GM19372 (cell line): ENCODE results near the gene CXCL6.

Experiments
- ATAC-seq: cut with Tn5 transposase; IDR thresholded peaks from one replicate; pipeline ENCODE4 v1.9.1; 2021; ENCODE audit warnings: mild to moderate bottlenecking, low read depth, moderate library complexity; ENCODE audit not compliant: unreplicated experiment

The CXCL6 gene

GRCh38 chr4:73865431-73866096 lies 29.1 kb downstream of the CXCL6 start:
- no peak for ATAC-seq

GRCh38 chr4:73866246-73866645 lies 29.8 kb downstream of the CXCL6 start:
- ATAC-seq: no peak

- ATAC-seq: no peak
These were observed 31.3 kb downstream of the CXCL6 start for GRCh38 chr4:73867783-73868182.

GRCh38 chr4:73868206-73869129 lies 32.0 kb downstream of the CXCL6 start:
- no peak for ATAC-seq

GRCh38 chr4:73869130-73870055 lies 32.9 kb downstream of the CXCL6 start, which contains the start of gene CXCL1:
CXCL1 (plus strand) TSS chr4:73869393; CDS start chr4:73869471, 78 bp downstream.
- no peak for ATAC-seq

- ATAC-seq: no peak
These were observed 33.8 kb downstream of the CXCL6 start for GRCh38 chr4:73870260-73870659.

- ATAC-seq: no peak
These were observed 34.3 kb downstream of the CXCL6 start for GRCh38 chr4:73870768-73871167.

GRCh38 chr4:73871511-73872310 lies 35.2 kb downstream of the CXCL6 start:
- ATAC-seq: no peak

- no peak for ATAC-seq
These were observed 36.0 kb downstream of the CXCL6 start for GRCh38 chr4:73872316-73873108.

- ATAC-seq: no peak
These were observed 37.9 kb downstream of the CXCL6 start for GRCh38 chr4:73874386-73874785.

- ATAC-seq: no peak
These were observed 38.9 kb downstream of the CXCL6 start for GRCh38 chr4:73875401-73875800.

GRCh38 chr4:73883306-73883705 lies 46.8 kb downstream of the CXCL6 start:
- ATAC-seq: no peak

- ATAC-seq: no peak
These were observed 49.2 kb downstream of the CXCL6 start for GRCh38 chr4:73885574-73886267.
